Right cardiac atrium (tissue), 5 donors: ENCODE measurements around the gene SENP6. TPM values are rescaled to one million over a fixed set of nuclear protein-coding genes. Genes with fewer than 3 reads are reported as not detected.
"Not testable (repeated sequence)": the region's sequence is repeated elsewhere in the genome, so short reads cannot be mapped to it uniquely, and the experiment has no call there.

Experiments used
- ATAC-seq, 2 donors: fragments of 200-7000 bp; cut with Tn5 transposase; one replicate each; pipeline versions ENCODE4 v1.8.0 to v1.9.1; 2020; ENCODE audit warnings: moderate library complexity in 2 of 2, mild to moderate bottlenecking in 1 of 2
- DNase-seq, 3 donors: peaks; one replicate each; pipeline ENCODE4 v3.0.0-alpha.2; 2020
- H3K27ac ChIP-seq: one replicate; pipeline ENCODE4 v1.5.1; 2013; ENCODE audit warnings: mild to moderate bottlenecking, low read length, control low read depth, moderate library complexity
- H3K27me3 ChIP-seq: one replicate; pipeline ENCODE4 v1.6.1; 2013; ENCODE audit not compliant: control insufficient read depth, insufficient read depth
- H3K4me1 ChIP-seq: one replicate; pipeline ENCODE4 v1.6.1; 2013; ENCODE audit warnings: low read length; ENCODE audit not compliant: control insufficient read depth, insufficient read depth
- H3K4me3 ChIP-seq: one replicate; pipeline ENCODE4 v1.5.1; 2013; ENCODE audit warnings: low read length, control low read depth
- H3K9me3 ChIP-seq: one replicate; pipeline ENCODE4 v1.6.1; 2013; ENCODE audit warnings: low read length; ENCODE audit not compliant: control insufficient read depth
- WGBS: extraction: QIAGEN DNeasy Blood & Tissue Kit; methylation state at CpG from one replicate; pipeline ENCODE4 v1.1.7; 2013; 5-methylcytosine and 5-hydroxymethylcytosine counted together
- intact Hi-C, 4 donors: fragments of 100-400 bp; cut with DNase I; formaldehyde crosslinking; loops; one replicate each; pipeline versions ENCODE4 v1.11.0 to v1.14.0; 2022 to 2023
- polyA plus RNA-seq: library from polyadenylated mRNA; stranded (reverse); fragments of 200-250 nt; gene quantifications from one replicate; pipeline ENCODE4 v1.2.3, GENCODE V29; 2013
- total RNA-seq, 4 donors: library from RNA; stranded (reverse); fragmentation: NEBNext Ultra II Directional; extraction: Animal tissue kit (Norgen Biotek cat#: 25700); gene quantifications; one replicate each; pipeline ENCODE4 v1.2.1, GENCODE V29; 2021
- donor health status: healthy with polysubstance abuse.
- donor health status: DM: no; HTN: yes; CAD: no.
- donor health status: DM: no; HTN: no; CAD: no.
- donor health status: DM: no; HTN: yes; CAD: no; lungs with severe emphysema.
- donor health status: DM: yes; HTN: yes; CAD: no.

The SENP6 gene
- total and polyA plus RNA-seq, 5 donors = 23.0 to 76.5 (median 63.3) TPM

- ATAC-seq (no peak), DNase-seq (no peak)
- Histone ChIP-seq H3K27ac (no peak overlapping the region), H3K27me3 (no peaks in the 10 kb centered on the region), H3K9me3 (no peaks in the 10 kb centered on the region), H3K4me3 (no peak overlapping the region), H3K4me1 (no peaks in the 10 kb centered on the region)
- WGBS = 79% methylated on average over 2 of the region's 2 CpGs
- intact Hi-C loops = no loop called here
Measured at GRCh38 chr6:75711173-75711572, 109.5 kb downstream of the SENP6 start.

DNA sequence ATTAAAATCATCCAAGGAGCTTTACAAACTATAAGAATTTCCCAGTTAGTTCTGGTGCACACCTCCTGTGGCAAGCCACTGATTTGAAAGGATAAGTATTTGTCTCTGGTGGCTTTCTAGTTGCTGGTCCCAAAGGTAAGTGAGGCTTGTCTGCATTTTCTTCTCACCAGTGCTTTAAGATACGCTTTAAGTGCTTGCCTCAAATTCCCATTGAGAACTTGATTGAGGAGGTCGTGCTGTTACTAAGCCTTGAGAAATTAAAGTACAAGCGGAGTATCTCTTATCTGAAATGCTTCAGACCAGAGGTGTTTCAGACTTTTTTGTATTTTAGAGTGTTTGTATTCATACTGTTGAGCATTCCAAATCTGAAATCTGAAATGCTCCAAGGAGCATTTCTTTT lies 117.5 kb downstream of the SENP6 start:
- intact Hi-C loops = no loop called here
- Histone ChIP-seq H3K27ac (no peak overlapping the region), H3K4me3 (no peak overlapping the region), H3K4me1 (no peaks in the 10 kb centered on the region), H3K9me3 (no peaks in the 10 kb centered on the region), H3K27me3 (no peaks in the 10 kb centered on the region)
- no peak for ATAC-seq
- 78% methylated on average over 3 of the region's 3 CpGs for WGBS
- no peak for DNase-seq

- DNase-seq (no peak), ATAC-seq (no peak)
- no peak overlapping the region for H3K4me3 ChIP-seq
- WGBS = 88% methylated on average over 2 of the region's 2 CpGs
- no peaks in the 10 kb centered on the region for H3K27me3 ChIP-seq
- intact Hi-C loops = no loop called here
- no peak overlapping the region for H3K27ac ChIP-seq
- H3K9me3 ChIP-seq = no peaks in the 10 kb centered on the region
- no peaks in the 10 kb centered on the region for H3K4me1 ChIP-seq
Measured at GRCh38 chr6:75723382-75723781, 121.7 kb downstream of the SENP6 start.

DNA sequence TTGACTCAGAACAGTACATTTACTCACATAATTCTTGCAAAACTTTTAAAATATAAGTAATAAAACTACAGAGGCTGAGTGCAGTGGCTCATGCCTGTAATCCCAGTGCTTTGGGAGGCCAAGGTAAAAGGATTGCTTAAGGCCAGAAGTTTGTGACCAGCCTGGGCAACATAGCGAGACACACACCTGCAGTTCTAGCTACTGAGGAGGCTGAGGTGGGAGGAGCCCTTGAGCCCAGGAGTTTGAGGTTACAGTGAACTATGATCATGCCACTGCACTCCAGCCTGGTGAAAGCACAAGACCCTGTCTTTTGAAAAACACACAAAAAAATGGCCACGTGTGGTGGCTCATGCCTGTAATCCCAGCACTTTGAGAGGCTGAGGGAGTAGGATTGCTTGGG lies 125.5 kb downstream of the SENP6 start:
- H3K27ac ChIP-seq = no peak overlapping the region
- 93% methylated on average over 2 of the region's 2 CpGs for WGBS
- H3K4me1 ChIP-seq = no peaks in the 10 kb centered on the region
- ATAC-seq (no peak), DNase-seq (no peak)
- H3K9me3 ChIP-seq = no peaks in the 10 kb centered on the region
- no peak overlapping the region for H3K4me3 ChIP-seq
- intact Hi-C loops = no loop called here
- H3K27me3 ChIP-seq = no peaks in the 10 kb centered on the region

DNA sequence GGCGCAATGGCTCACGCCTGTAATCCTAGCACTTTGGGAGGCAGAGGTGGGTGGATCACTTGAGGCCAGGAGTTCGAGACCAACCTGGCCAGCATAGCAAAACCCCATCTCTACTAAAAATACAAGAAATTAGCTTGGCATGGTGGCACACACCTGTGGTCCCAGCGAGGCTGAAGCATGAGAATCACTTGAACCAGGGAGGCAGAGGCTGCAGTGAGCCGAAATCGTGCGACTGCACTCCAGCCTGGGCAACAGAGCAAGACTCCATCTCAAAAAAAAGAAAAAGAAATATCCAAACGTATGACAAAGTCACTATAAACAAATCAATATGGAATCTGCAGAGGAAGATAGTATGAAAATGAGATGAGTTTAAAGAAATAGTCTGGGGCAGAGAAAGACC lies 129.3 kb downstream of the SENP6 start:
- WGBS = 91% methylated on average over 8 of the region's 8 CpGs
- intact Hi-C loops, H3K4me1 ChIP-seq, H3K27ac ChIP-seq, H3K27me3 ChIP-seq, ATAC-seq, H3K9me3 ChIP-seq, H3K4me3 ChIP-seq, DNase-seq: not testable (repeated sequence)

- H3K27ac ChIP-seq = no peak overlapping the region
- H3K4me1 ChIP-seq = no peaks in the 10 kb centered on the region
- intact Hi-C loops = no loop called here
- no peak for ATAC-seq
- no peak overlapping the region for H3K4me3 ChIP-seq
- no peak for DNase-seq
- H3K9me3 ChIP-seq = no peaks in the 10 kb centered on the region
- WGBS = 73% methylated on average over 1 of the region's 1 CpG
- no peaks in the 10 kb centered on the region for H3K27me3 ChIP-seq
Measured at GRCh38 chr6:75735491-75736186, 134.0 kb downstream of the SENP6 start.

GRCh38 chr6:75743971-75744370 lies 142.3 kb downstream of the SENP6 start:
- H3K27ac ChIP-seq = no peak overlapping the region
- H3K9me3 ChIP-seq = no peaks in the 10 kb centered on the region
- ATAC-seq = no peak
- H3K27me3 ChIP-seq = no peaks in the 10 kb centered on the region
- H3K4me1 ChIP-seq = no peaks in the 10 kb centered on the region
- WGBS = 75% methylated on average over 4 of the region's 4 CpGs
- DNase-seq = no peak
- intact Hi-C loops = no loop called here
- H3K4me3 ChIP-seq = no peak overlapping the region

DNA sequence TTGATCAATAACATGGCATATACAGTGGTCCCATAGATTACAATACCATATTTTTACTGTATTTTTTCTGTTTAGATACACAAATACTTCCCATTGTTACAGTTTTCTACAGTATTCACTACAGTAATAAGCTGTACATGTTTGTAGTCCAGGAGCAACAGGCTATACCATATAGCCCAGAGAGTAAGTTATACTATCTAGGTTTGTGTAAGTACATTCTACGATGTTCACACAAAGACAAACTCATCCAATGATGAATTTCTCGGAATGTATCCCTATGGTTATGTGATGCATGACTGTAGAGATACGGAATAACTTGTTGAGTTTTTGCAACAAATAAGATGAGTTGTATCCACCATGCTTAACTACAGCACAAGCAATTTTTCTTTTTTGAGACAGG lies 143.7 kb downstream of the SENP6 start:
- intact Hi-C loops = no loop called here
- DNase-seq (no peak), ATAC-seq (no peak)
- H3K4me3 ChIP-seq = no peak overlapping the region
- no peaks in the 10 kb centered on the region for H3K9me3 ChIP-seq
- H3K4me1 ChIP-seq = no peaks in the 10 kb centered on the region
- WGBS = 93% methylated on average over 3 of the region's 3 CpGs
- no peak overlapping the region for H3K27ac ChIP-seq
- H3K27me3 ChIP-seq = no peaks in the 10 kb centered on the region

GRCh38 chr6:75746221-75746620 lies 144.5 kb downstream of the SENP6 start:
- Histone ChIP-seq H3K9me3 (no peaks in the 10 kb centered on the region), H3K4me1 (no peaks in the 10 kb centered on the region), H3K27me3 (no peaks in the 10 kb centered on the region), H3K27ac (no peak overlapping the region), H3K4me3 (no peak overlapping the region)
- intact Hi-C loops = no loop called here
- DNase-seq = no peak
- WGBS = 17% methylated on average over 2 of the region's 2 CpGs
- no peak for ATAC-seq

GRCh38 chr6:75747152-75747992 lies 145.7 kb downstream of the SENP6 start:
- no peak for ATAC-seq
- H3K27me3 ChIP-seq = no peaks in the 10 kb centered on the region
- DNase-seq = no peak
- intact Hi-C loops = no loop called here
- 93% methylated on average over 9 of the region's 9 CpGs for WGBS
- no peaks in the 10 kb centered on the region for H3K9me3 ChIP-seq
- H3K4me3 ChIP-seq = no peak overlapping the region
- no peak overlapping the region for H3K27ac ChIP-seq
- no peaks in the 10 kb centered on the region for H3K4me1 ChIP-seq

GRCh38 chr6:75748003-75748742 lies 146.5 kb downstream of the SENP6 start:
- intact Hi-C loops = no loop called here
- peak overlapping the region; percentile 40 for H3K27ac ChIP-seq
- no peaks in the 10 kb centered on the region for H3K4me1 ChIP-seq
- no peaks in the 10 kb centered on the region for H3K27me3 ChIP-seq
- ATAC-seq (peak; percentile 61 to 69), DNase-seq (no peak)
- 11% methylated on average over 17 of the region's 17 CpGs for WGBS
- H3K4me3 ChIP-seq = peak overlapping the region; percentile 92
- no peaks in the 10 kb centered on the region for H3K9me3 ChIP-seq
